GM12875 (cell line): ENCODE data around the gene MBNL2.

ENCODE experiments used
- H3K4me3 ChIP-seq: one replicate; pipeline ENCODE4 v1.5.1; 2011; ENCODE audit warnings: low read depth, low read length, control low read depth
- TF ChIP-seq, protein P1 (sequence below): IDR thresholded peaks from 2 replicates; pipeline ENCODE4 v1.5.1; 2011; ENCODE audit warnings: low read depth, mild to moderate bottlenecking, control low read depth, inconsistent platforms, low read length, moderate library complexity, borderline replicate concordance; ENCODE audit not compliant: insufficient read depth

The MBNL2 gene

DNA sequence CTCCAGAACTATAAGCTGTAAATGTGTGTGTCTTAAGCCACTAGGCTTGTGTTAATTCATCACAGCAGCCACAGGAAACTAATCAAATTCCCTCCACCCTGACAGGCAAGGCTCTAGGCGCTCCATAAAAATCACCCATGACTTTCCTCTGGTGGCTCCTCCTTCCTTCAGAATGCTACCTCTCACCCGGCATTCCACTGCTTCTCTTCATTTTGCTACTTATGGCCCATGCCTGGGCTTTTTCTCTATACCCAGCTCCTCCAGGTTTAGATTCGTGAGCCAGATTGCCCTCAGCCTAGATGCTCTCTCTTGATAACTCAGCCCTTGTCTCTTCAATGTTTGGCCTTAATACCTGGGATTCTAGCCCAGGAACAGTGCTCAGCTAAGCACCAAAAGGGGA lies 36.4 kb upstream of the MBNL2 start:
- TF ChIP-seq, protein P1, sequence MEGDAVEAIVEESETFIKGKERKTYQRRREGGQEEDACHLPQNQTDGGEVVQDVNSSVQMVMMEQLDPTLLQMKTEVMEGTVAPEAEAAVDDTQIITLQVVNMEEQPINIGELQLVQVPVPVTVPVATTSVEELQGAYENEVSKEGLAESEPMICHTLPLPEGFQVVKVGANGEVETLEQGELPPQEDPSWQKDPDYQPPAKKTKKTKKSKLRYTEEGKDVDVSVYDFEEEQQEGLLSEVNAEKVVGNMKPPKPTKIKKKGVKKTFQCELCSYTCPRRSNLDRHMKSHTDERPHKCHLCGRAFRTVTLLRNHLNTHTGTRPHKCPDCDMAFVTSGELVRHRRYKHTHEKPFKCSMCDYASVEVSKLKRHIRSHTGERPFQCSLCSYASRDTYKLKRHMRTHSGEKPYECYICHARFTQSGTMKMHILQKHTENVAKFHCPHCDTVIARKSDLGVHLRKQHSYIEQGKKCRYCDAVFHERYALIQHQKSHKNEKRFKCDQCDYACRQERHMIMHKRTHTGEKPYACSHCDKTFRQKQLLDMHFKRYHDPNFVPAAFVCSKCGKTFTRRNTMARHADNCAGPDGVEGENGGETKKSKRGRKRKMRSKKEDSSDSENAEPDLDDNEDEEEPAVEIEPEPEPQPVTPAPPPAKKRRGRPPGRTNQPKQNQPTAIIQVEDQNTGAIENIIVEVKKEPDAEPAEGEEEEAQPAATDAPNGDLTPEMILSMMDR = no peak
- H3K4me3 ChIP-seq = no peak overlapping the region

DNA sequence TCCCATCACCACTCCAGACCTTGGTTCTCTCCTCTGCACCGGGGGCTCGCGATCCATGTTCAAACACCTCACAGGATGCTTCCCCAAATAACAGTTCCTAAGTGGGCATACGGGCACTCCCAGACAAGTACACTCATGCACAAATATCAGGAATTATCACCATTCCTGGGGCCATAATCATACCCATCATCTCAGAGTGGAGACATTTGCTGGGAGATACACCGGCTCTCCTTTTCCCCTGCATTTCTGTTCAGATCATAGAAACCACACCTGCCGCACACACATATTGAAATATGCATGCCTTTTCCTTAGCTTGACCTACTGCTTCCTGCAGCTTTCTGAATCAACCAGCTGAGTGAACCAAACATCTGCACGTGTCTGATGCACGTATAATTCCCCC lies 33.9 kb upstream of the MBNL2 start:
- TF ChIP-seq, protein P1 = no peak
- no peak overlapping the region for H3K4me3 ChIP-seq

DNA sequence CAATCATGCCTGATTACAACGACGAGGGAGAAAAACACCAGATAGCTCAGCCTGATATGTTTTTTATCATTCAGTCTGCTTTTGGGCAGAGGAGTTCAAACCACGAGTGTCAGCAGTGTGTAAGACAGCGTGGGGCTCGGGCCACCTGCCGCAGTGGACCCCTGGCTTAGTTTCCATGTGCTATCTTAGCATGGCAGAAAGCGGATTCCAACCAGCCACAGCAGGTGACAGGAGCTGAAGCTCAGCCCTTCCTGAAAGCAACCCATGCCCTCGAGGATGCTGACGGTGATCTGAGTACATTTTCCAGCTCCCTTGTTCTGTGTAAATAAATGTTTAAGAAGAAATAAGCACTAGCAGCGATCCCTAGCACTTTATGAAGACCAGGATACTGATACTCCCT lies 32.2 kb upstream of the MBNL2 start:
- TF ChIP-seq, protein P1 = no peak
- no peak overlapping the region for H3K4me3 ChIP-seq

DNA sequence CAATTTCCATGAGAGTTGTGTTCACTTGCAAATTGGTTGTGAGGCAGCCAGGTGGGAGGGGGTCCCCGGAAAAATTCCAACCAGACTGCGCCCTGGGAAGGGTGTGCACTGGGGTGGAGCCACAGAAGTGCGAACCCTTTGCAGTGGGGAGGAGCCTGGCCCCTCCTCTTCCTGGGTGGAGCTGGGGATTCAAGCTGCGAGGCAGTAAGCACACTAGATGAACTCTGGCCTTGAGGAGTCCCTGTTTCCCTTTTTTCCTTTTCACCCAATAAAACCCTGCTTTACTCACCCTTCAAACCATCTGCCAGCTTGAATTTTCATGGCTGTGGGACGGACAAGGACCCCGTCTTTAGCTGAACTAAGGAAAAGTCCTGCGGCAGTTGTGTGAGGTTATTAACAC lies 31.0 kb upstream of the MBNL2 start:
- TF ChIP-seq, protein P1 = no peak
- no peak overlapping the region for H3K4me3 ChIP-seq

DNA sequence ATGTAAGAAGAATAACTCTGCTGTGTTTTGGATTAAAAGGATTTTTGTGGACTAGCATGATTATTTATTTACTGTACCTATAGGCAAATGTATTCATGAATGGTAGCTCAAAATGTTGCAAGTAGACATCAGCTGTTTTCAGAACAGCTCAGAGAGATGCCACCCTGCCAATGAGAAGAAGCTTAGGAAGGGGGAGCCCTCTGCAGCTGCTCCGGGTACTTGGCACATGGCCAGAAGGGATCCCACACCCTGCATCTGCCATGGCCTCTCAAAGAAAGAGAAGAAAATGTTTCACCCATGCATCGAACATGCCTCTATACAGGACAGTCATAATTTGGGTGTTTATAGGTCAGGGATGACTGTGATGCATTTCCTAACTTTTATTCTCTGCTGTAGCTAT lies 30.5 kb upstream of the MBNL2 start:
- H3K4me3 ChIP-seq = no peak overlapping the region
- TF ChIP-seq, protein P1 = no peak

DNA sequence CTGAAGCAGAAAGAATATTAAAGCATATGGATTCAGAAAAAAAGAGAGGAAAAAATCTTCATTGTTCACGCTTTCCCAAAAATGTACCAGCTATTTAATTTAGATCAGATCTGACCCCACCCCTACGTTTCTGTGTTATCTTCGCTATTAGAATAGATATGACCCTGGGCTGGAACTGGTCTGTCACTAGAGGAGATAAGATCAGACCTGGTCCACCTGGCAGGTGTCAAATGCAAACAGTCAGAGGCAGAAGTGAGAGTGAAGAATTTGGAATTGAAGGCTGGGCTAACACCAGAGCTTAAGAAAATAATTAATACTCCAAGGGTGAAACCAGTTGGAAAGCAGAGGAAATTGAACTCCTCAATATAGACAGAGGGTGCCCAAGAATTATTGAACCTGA lies 30.0 kb upstream of the MBNL2 start:
- TF ChIP-seq, protein P1 = no peak
- no peak overlapping the region for H3K4me3 ChIP-seq

DNA sequence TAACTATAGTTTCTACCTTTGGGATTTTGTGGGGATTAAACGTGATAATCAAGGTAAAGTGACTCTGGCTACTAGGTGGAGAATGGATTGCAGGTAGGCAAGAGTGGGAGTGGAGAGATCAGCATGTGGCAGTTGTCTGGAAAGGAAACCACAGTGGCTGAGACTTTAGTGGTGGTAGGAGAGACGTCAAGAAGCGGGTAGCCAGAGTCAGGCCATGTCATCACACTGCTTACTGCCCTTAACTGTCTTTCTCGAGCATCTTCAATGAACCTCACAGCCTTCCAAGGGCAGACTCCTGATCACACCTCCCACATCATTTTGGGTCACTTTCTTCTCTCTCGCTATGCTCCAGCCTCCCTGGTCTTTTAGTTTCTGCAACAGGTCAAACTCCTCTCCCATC lies 28.6 kb upstream of the MBNL2 start:
- TF ChIP-seq, protein P1 = no peak
- H3K4me3 ChIP-seq = no peak overlapping the region
